ENCODE data around the gene BORCS5.

DNA sequence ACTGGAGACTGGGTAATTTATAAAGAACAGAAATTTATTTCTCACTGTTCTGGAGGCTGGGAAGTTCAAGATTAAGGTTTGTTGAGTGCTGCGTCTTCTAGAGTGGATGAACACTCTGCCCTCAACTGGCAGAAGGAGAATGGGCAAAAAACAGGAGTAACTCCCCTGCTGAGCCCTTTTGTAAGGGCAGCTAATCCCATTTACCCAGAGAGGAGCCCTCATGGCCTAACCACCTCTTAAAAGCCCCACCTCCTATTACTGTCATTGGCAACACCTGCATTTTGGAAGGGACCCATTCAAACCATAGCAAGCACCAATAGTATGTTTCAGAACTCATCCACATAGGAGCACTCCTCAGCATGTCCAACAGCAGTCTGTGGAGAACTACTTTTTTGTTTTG, 47.4 kb downstream of the BORCS5 start:
- TF ChIP-seq, protein P1, sequence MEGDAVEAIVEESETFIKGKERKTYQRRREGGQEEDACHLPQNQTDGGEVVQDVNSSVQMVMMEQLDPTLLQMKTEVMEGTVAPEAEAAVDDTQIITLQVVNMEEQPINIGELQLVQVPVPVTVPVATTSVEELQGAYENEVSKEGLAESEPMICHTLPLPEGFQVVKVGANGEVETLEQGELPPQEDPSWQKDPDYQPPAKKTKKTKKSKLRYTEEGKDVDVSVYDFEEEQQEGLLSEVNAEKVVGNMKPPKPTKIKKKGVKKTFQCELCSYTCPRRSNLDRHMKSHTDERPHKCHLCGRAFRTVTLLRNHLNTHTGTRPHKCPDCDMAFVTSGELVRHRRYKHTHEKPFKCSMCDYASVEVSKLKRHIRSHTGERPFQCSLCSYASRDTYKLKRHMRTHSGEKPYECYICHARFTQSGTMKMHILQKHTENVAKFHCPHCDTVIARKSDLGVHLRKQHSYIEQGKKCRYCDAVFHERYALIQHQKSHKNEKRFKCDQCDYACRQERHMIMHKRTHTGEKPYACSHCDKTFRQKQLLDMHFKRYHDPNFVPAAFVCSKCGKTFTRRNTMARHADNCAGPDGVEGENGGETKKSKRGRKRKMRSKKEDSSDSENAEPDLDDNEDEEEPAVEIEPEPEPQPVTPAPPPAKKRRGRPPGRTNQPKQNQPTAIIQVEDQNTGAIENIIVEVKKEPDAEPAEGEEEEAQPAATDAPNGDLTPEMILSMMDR (conservative IDR thresholded peaks at IDR 0.05; ENCODE audit: low read length): no peak
- TF ChIP-seq EZH2phosphoT487 (IDR thresholded peaks at IDR 0.05; ENCODE audit: borderline replicate concordance, low read depth, low read length): no peak
